Muscle of leg (tissue), 11 donors: ENCODE data around the gene AR. TPM values are rescaled to one million over a fixed set of nuclear protein-coding genes. Genes with fewer than 3 reads are reported as not detected.

Experiments
- DNase-seq: peaks from one replicate; pipeline ENCODE4 v3.0.0; 2013
- H3K27ac ChIP-seq: one replicate; pipeline ENCODE4 v1.5.1; 2013; ENCODE audit warnings: mild to moderate bottlenecking, low read length, control low read depth
- H3K27me3 ChIP-seq: one replicate; pipeline ENCODE4 v1.6.1; 2013; ENCODE audit warnings: low read length; ENCODE audit not compliant: control insufficient read depth, insufficient read depth
- H3K36me3 ChIP-seq: one replicate; pipeline ENCODE4 v1.6.1; 2013; ENCODE audit warnings: low read length; ENCODE audit not compliant: control insufficient read depth, insufficient read depth
- H3K4me1 ChIP-seq: one replicate; pipeline ENCODE4 v1.6.1; 2013; ENCODE audit warnings: low read length; ENCODE audit not compliant: control insufficient read depth, insufficient read depth
- H3K4me3 ChIP-seq: one replicate; pipeline ENCODE4 v1.5.1; 2013; ENCODE audit warnings: low read length, control low read depth
- H3K9me3 ChIP-seq: replicated peaks from 2 replicates; pipeline ENCODE4 v1.6.1; 2013; ENCODE audit warnings: low read depth, low read length; ENCODE audit not compliant: control insufficient read depth
- WGBS: methylation state at CpG from one replicate; pipeline ENCODE4 v1.1.5; 2013; ENCODE audit warnings: missing lambda C conversion rate; ENCODE audit not compliant: insufficient coverage; 5-methylcytosine and 5-hydroxymethylcytosine counted together
- polyA plus RNA-seq, 8 donors: library from polyadenylated mRNA; unstranded; fragments of 120-200 nt; gene quantifications; one replicate each; pipeline versions ENCODE4 v1.2.1 to v1.2.3, GENCODE V29; 2013; ENCODE audit warnings: inconsistent platforms in 1 of 8, low replicate concordance in 1 of 8; ENCODE audit not compliant: insufficient read length in 8 of 8, insufficient read depth in 1 of 8
- total RNA-seq: library from RNA; stranded (reverse); fragments of 120-200 nt; gene quantifications from one replicate; pipeline ENCODE4 v1.2.4, GENCODE V29; 2013

AR gene
- total and polyA plus RNA-seq, 9 donors = 3.7 to 8.7 (median 6.1) TPM

- Histone ChIP-seq H3K9me3 (no peaks in the 10 kb centered on the region), H3K4me1 (no peaks in the 10 kb centered on the region)
- no peak for DNase-seq
These were observed 148.4 kb downstream of the AR start for GRCh38 chrX:67692246-67692645.

DNA sequence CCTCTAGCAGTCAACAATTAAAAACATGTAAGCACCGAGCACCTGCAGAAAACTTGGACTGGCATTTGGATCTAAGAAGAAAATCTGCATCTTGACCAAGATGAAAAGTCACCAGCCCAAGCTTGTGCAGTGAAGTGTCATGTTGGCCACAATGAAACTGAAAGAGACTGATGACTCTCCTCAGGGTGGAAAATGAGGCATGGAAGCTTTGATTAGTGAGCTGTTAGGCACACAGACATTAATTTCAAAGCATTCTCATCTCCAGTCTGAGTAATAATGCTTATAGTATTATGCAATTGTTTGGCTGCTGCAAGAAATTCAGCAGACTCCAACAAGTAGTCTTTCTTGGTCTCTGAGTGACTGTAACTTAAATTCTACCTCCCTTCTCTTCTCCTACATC, 150.1 kb downstream of the AR start:
- Histone ChIP-seq H3K4me3 (no peak overlapping the region), H3K36me3 (no peaks in the 10 kb centered on the region), H3K9me3 (no peaks in the 10 kb centered on the region), H3K4me1 (no peaks in the 10 kb centered on the region), H3K27me3 (peaks cover 2% of the 10 kb centered on the region), H3K27ac (no peak overlapping the region)
- DNase-seq = no peak
- no CpG with 5 or more reads among the region's 1 CpG for WGBS

More at GRCh38 chrX:67692246-67692645, 148.4 kb downstream of the AR start:
- H3K27ac ChIP-seq = no peak overlapping the region
- peaks cover 2% of the 10 kb centered on the region for H3K27me3 ChIP-seq
- no peak overlapping the region for H3K4me3 ChIP-seq
- no peaks in the 10 kb centered on the region for H3K36me3 ChIP-seq

DNA sequence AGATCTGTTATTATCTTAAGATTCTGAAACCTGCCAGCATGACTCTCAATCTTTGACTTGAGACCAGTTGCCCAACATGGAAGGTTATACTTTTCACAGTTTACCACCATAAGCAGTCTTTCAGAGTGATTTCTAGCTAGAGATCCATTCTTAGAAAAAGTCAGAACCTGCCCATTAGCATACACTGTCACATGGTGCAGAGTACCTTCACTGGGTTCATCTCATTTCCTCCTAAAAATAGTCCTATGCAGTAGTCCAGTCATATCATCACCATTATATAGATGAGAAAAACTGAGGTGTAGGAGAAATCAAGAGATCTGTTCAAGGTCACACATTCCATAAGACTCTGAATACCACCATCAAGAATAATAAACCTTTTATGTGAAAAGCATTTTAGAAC, 153.6 kb downstream of the AR start:
- H3K9me3 ChIP-seq = no peaks in the 10 kb centered on the region
- H3K36me3 ChIP-seq = no peaks in the 10 kb centered on the region
- no peaks in the 10 kb centered on the region for H3K4me1 ChIP-seq
- H3K27ac ChIP-seq = no peak overlapping the region
- H3K4me3 ChIP-seq = no peak overlapping the region
- no peak for DNase-seq
- H3K27me3 ChIP-seq = peaks cover 2% of the 10 kb centered on the region

DNA sequence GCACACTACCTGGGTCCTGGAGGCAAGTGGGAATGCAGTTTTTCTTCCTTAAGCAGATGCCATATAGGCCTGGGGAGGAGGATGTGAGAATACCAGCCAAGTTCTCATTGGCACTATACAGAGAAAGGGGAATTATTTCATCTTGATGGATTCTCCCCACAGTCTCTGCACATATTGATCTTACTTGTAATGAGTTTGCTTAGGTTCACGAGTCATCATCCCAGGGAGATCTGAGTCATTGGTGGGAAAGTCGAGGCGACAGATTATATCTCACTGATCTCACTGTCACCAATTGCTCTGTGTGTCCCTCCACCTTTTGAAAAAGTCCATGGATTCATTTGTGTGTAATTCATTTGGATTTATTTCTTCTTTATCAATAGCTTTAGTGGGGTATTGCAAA, 156.8 kb downstream of the AR start:
- Histone ChIP-seq H3K27ac (no peak overlapping the region), H3K27me3 (no peaks in the 10 kb centered on the region), H3K9me3 (no peaks in the 10 kb centered on the region), H3K36me3 (no peaks in the 10 kb centered on the region), H3K4me3 (no peak overlapping the region), H3K4me1 (no peaks in the 10 kb centered on the region)
- DNase-seq = no peak
- no CpG with 5 or more reads among the region's 3 CpGs for WGBS

GRCh38 chrX:67714004-67714403, 170.2 kb downstream of the AR start:
- no peak overlapping the region for H3K27ac ChIP-seq
- DNase-seq = no peak
- H3K27me3 ChIP-seq = peaks cover 2% of the 10 kb centered on the region
- H3K4me3 ChIP-seq = no peak overlapping the region
- H3K36me3 ChIP-seq = peaks cover 3% of the 10 kb centered on the region
- no peaks in the 10 kb centered on the region for H3K4me1 ChIP-seq
- WGBS = no CpG with 5 or more reads among the region's 1 CpG
- no peaks in the 10 kb centered on the region for H3K9me3 ChIP-seq

DNA sequence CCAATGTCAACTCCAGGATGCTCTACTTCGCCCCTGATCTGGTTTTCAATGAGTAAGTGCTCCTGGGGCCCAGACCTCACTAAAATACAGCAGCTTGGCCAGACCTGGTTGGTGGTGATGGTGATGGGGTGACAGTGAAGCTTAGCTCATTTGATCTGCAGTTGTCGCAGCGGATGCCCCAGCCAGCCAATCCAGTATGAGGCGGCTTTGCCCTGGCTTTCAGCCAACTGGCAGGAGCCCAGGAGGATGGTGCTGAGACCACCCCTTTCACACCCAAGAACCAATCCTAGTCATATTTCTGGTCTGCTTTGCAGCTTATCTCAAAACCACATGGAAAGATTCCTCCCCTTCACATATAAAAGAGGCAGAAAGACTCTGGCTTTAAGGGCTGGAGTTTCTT, 173.8 kb downstream of the AR start:
- no peaks in the 10 kb centered on the region for H3K4me1 ChIP-seq
- H3K36me3 ChIP-seq = peaks cover 3% of the 10 kb centered on the region
- DNase-seq = no peak
- H3K27me3 ChIP-seq = peaks cover 4% of the 10 kb centered on the region
- WGBS = 100% methylated on average over 2 of the region's 4 CpGs
- H3K9me3 ChIP-seq = no peaks in the 10 kb centered on the region
- no peak overlapping the region for H3K27ac ChIP-seq
- no peak overlapping the region for H3K4me3 ChIP-seq

GRCh38 chrX:67718926-67719325, 175.1 kb downstream of the AR start:
- H3K27ac ChIP-seq = no peak overlapping the region
- 90% methylated on average over 4 of the region's 4 CpGs for WGBS
- H3K4me1 ChIP-seq = no peaks in the 10 kb centered on the region
- no peaks in the 10 kb centered on the region for H3K9me3 ChIP-seq
- DNase-seq = no peak
- H3K4me3 ChIP-seq = no peak overlapping the region
- H3K36me3 ChIP-seq = peaks cover 3% of the 10 kb centered on the region
- H3K27me3 ChIP-seq = peaks cover 6% of the 10 kb centered on the region

GRCh38 chrX:67720344-67720743, 176.5 kb downstream of the AR start:
- Histone ChIP-seq H3K27ac (no peak overlapping the region), H3K36me3 (peaks cover 3% of the 10 kb centered on the region), H3K4me1 (peaks cover 3% of the 10 kb centered on the region), H3K27me3 (peaks cover 9% of the 10 kb centered on the region), H3K9me3 (no peaks in the 10 kb centered on the region), H3K4me3 (no peak overlapping the region)
- no peak for DNase-seq

DNA sequence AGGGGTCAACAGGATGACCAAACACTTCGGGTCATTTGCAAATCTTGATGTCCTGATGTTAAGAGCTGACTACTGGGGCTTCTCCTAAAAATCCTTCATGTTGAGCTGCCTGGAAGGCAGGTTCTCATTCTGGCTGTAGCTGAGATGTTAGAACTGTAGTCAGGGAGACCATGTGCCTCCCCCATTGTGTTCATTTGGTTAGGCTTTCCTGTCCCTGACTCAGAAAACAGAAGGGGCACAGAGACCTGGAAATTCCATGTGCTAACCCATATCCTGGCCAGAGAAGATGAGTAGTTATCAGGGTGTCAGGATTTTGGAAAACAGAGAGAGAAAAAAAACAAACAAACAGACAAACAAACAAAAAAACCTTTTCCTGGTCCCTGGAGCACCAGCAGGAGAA, 177.5 kb downstream of the AR start:
- Histone ChIP-seq H3K27ac (no peak overlapping the region), H3K4me3 (no peak overlapping the region), H3K36me3 (peaks cover 3% of the 10 kb centered on the region), H3K4me1 (peaks cover 3% of the 10 kb centered on the region), H3K27me3 (peaks cover 9% of the 10 kb centered on the region), H3K9me3 (no peaks in the 10 kb centered on the region)
- DNase-seq = no peak
- no CpG with 5 or more reads among the region's 1 CpG for WGBS

GRCh38 chrX:67723580-67724351, 179.9 kb downstream of the AR start:
- 96% methylated on average over 3 of the region's 5 CpGs for whole genome bisulfite sequencing
- Histone ChIP-seq H3K27me3 (peaks cover 11% of the 10 kb centered on the region), H3K9me3 (no peaks in the 10 kb centered on the region), H3K36me3 (no peaks in the 10 kb centered on the region), H3K27ac (no peak overlapping the region), H3K4me1 (peaks cover 5% of the 10 kb centered on the region), H3K4me3 (no peak overlapping the region)
- no peak for DNase-seq
